Left cardiac atrium (tissue), 4 donors: ENCODE results near the gene CD276. TPM values are rescaled to one million over a fixed set of nuclear protein-coding genes. Genes with fewer than 3 reads are reported as not detected.

Experiments
- ATAC-seq, 2 donors: fragments of 200-7000 bp; cut with Tn5 transposase; one replicate each; pipeline ENCODE4 v1.9.1; 2020; ENCODE audit warnings: mild to moderate bottlenecking in 2 of 2, moderate library complexity in 2 of 2
- DNase-seq: peaks from one replicate; pipeline ENCODE4 v3.0.0-alpha.2; 2020
- intact Hi-C, 2 donors: fragments of 100-400 bp; cut with DNase I; formaldehyde crosslinking; loops; one replicate each; pipeline versions ENCODE4 v1.14.1 to v1.15.1; 2022 to 2023
- total RNA-seq, 2 donors: library from RNA; stranded (reverse); fragmentation: NEBNext Ultra II Directional; extraction: Animal tissue kit (Norgen Biotek cat#: 25700); gene quantifications; one replicate each; pipeline ENCODE4 v1.2.1, GENCODE V29; 2021
- donor health status: DM: no; HTN: yes; CAD: no.
- donor health status: DM: no; HTN: yes; CAD: no; lungs with severe emphysema.
- donor health status: DM: yes; HTN: yes; CAD: no.
- donor health status: Dilated cardiomyopathy.

Gene CD276
- total RNA-seq, 2 donors from 2014 or later: 29.6 to 77.5 TPM

- intact Hi-C loops: no loop called here
- ATAC-seq (peak; percentile 56 to 62), DNase-seq (peak; percentile 67)
Measured at GRCh38 chr15:73753250-73754130, 69.3 kb downstream of the CD276 start, which contains the start of gene INSYN1. TSS of gene INSYN1 (minus strand) at chr15:73753351. CDS start at chr15:73751130, 2,221 bp downstream.

- ATAC-seq: no peak
- intact Hi-C loops: no loop called here
- DNase-seq: no peak
Measured at GRCh38 chr15:73754461-73754860, 70.3 kb downstream of the CD276 start.

GRCh38 chr15:73755481-73755880, 71.3 kb downstream of the CD276 start:
- intact Hi-C loops: no loop called here

GRCh38 chr15:73755946-73756345, 71.8 kb downstream of the CD276 start:
- DNase-seq: no peak
- intact Hi-C loops: no loop called here
- no peak for ATAC-seq

More at GRCh38 chr15:73755481-73755880, 71.3 kb downstream of the CD276 start:
- DNase-seq (no peak), ATAC-seq (no peak)

GRCh38 chr15:73756390-73756789, 72.2 kb downstream of the CD276 start:
- ATAC-seq (no peak), DNase-seq (no peak)
- intact Hi-C loops: no loop called here

- intact Hi-C loops: no loop called here
- DNase-seq: no peak
- no peak for ATAC-seq
Measured at GRCh38 chr15:73756947-73757513, 72.8 kb downstream of the CD276 start.

GRCh38 chr15:73757571-73757970, 73.4 kb downstream of the CD276 start:
- ATAC-seq: no peak
- intact Hi-C loops: no loop called here
- no peak for DNase-seq

GRCh38 chr15:73758461-73758860, 74.3 kb downstream of the CD276 start:
- intact Hi-C loops: no loop called here
- ATAC-seq (no peak), DNase-seq (no peak)

GRCh38 chr15:73760330-73761329, 76.4 kb downstream of the CD276 start:
- DNase-seq (no peak), ATAC-seq (peak in 1 of 2 donors; percentile 13)
- intact Hi-C loops: no loop called here

GRCh38 chr15:73763931-73764330, 79.7 kb downstream of the CD276 start:
- peak; percentile 68 to 86 for ATAC-seq
- DNase-seq: no peak
- intact Hi-C loops: no loop called here

Other genes starting within 250 kb of the CD276 start
- gene REC114, start 241.2 kb upstream of the CD276 start, total RNA-seq: 1 to 10 TPM in 1 of 2 donors, not detected in 1; 1.8 TPM
- 100 to 1,000 TPM; 175 to 223 TPM for gene NPTN, start 51.0 kb upstream of the CD276 start, total RNA-seq
- gene INSYN1, start 69.0 kb downstream of the CD276 start, total RNA-seq: 10 to 100 TPM; 79.3 to 80.8 TPM
- gene TBC1D21, start 189.2 kb downstream of the CD276 start, total RNA-seq: not detected
- 10 to 100 TPM; 12.0 to 31.5 TPM for gene LOXL1, start 242.1 kb downstream of the CD276 start, total RNA-seq